Measurements from ENCODE around the gene EIF3I. TPM values are rescaled to one million over a fixed set of nuclear protein-coding genes. Genes with fewer than 3 reads are reported as not detected.

EIF3I gene
- total RNA-seq, 1 donor from 2014 or later: 131 TPM

DNA sequence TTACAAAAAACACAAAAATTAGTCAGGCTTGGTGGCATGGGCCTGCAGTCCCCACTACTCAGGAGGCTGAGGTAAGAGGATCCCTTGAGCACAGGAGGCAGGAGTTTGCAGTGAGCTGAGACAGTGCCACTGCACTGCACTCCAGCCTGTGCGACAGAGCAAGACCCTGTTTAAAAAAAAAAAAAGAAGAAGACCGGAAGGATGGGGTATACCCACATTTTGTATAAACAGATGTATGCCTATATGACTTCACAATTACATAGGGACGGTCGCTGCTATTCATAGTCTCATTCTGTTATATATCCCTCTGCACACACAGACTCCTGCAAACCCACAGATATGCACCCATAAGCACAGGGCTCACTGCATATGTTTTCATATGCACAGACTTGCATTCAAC is 41.5 kb downstream of the EIF3I start:
- Mint-ChIP-seq H3K4me3 (ENCODE audit: unreplicated experiment) (no peak overlapping the region), H3K27me3 (ENCODE audit: low read depth) (no peaks in the 10 kb centered on the region), H3K4me1 (ENCODE audit: low read depth) (peaks cover 12% of the 10 kb centered on the region), H3K27ac (ENCODE audit: unreplicated experiment) (no peak overlapping the region), H3K36me3 (ENCODE audit: low read depth) (no peaks in the 10 kb centered on the region), H3K9me3 (ENCODE audit: low read depth) (no peaks in the 10 kb centered on the region)
- no peak for DNase-seq (ENCODE audit: low spot score)
- TF ChIP-seq, protein P1, sequence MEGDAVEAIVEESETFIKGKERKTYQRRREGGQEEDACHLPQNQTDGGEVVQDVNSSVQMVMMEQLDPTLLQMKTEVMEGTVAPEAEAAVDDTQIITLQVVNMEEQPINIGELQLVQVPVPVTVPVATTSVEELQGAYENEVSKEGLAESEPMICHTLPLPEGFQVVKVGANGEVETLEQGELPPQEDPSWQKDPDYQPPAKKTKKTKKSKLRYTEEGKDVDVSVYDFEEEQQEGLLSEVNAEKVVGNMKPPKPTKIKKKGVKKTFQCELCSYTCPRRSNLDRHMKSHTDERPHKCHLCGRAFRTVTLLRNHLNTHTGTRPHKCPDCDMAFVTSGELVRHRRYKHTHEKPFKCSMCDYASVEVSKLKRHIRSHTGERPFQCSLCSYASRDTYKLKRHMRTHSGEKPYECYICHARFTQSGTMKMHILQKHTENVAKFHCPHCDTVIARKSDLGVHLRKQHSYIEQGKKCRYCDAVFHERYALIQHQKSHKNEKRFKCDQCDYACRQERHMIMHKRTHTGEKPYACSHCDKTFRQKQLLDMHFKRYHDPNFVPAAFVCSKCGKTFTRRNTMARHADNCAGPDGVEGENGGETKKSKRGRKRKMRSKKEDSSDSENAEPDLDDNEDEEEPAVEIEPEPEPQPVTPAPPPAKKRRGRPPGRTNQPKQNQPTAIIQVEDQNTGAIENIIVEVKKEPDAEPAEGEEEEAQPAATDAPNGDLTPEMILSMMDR (IDR thresholded peaks at IDR 0.05): no peak

DNA sequence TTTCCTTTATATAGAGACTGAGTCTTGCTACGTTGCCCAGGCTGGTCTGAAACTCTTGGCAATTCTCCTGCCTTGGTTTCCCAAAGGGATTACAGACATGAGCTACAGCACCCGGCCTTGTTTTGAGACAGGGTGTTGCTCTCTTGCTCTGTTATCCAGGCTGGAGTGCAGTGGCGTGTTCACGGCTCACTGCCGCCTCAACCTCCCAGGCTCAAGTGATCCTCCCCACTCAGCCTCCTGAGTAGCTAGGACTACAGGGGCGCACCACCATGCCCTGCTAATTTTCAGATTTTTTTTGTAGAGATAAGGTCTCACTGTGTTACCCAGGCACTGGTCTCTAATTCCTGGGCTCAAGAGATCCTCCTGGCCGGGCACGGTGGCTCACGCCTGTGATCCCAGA is 43.6 kb downstream of the EIF3I start:
- no peak for DNase-seq (ENCODE audit: low spot score)
- TF ChIP-seq, protein P1 (IDR thresholded peaks at IDR 0.05): no peak
- no peaks in the 10 kb centered on the region for H3K27me3 Mint-ChIP-seq (ENCODE audit: low read depth)
- H3K4me3 Mint-ChIP-seq (ENCODE audit: unreplicated experiment): no peak overlapping the region
- H3K36me3 Mint-ChIP-seq (ENCODE audit: low read depth): no peaks in the 10 kb centered on the region
- no peak overlapping the region for H3K27ac Mint-ChIP-seq (ENCODE audit: unreplicated experiment)
- peaks cover 12% of the 10 kb centered on the region for H3K4me1 Mint-ChIP-seq (ENCODE audit: low read depth)
- H3K9me3 Mint-ChIP-seq (ENCODE audit: low read depth): no peaks in the 10 kb centered on the region

DNA sequence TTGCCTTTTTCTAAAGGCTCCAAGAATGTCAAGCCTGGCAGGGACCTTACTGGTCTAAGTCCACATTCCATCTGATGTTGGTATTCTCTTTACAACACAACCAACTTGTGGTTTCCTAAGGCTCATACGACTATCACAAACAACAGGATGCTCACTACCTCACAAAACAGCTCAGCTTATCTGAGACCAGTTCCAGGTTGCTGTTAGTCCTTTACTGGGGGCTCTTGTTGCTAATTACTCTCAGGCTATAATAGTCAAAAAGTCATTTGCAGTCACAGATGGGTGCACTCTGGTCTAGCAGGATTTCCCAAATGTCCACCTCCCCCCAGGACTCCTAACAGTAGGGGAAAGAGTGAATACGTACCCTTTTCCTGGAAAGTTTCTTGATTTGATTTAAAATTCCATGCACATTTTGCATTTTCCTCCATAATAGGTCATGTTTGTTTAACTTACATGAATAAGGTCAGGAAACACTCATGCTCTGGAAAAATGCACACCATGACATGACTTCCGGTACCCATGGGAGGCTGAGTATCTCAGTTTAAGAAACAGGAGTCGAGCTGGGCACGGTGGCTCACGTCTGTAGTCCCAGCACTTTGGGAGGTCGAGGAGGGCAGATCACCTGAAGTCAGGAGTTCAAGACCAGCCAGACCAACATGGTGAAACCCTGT is 44.8 kb downstream of the EIF3I start:
- no peak for DNase-seq (ENCODE audit: low spot score)
- Mint-ChIP-seq H3K4me3 (ENCODE audit: unreplicated experiment) (no peak overlapping the region), H3K27ac (ENCODE audit: unreplicated experiment) (peak overlapping the region; percentile 92), H3K4me1 (ENCODE audit: low read depth) (peaks cover 12% of the 10 kb centered on the region), H3K27me3 (ENCODE audit: low read depth) (peaks cover 2% of the 10 kb centered on the region), H3K9me3 (ENCODE audit: low read depth) (no peaks in the 10 kb centered on the region), H3K36me3 (ENCODE audit: low read depth) (no peaks in the 10 kb centered on the region)
- TF ChIP-seq, protein P1 (IDR thresholded peaks at IDR 0.05): no peak

DNA sequence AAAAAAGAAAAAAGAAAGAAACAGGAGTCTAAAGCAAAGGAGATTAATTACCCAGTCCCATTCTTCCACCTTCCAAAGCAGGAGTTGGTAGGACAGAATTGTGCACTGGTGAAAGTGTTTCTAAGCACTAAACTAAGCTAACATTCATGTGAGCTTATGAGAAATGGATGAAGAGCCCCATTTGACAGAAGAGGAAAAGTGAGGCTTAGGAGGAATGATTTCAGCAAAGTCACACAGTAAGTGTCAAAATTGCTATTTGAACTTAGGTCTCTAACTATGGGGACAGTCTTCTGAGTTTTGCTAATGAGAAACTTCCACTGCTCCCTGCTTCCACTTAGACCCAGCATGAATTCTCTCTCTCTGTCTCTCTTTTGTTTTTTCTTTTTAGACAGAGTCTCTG is 47.5 kb downstream of the EIF3I start:
- no peaks in the 10 kb centered on the region for H3K9me3 Mint-ChIP-seq (ENCODE audit: low read depth)
- H3K27me3 Mint-ChIP-seq (ENCODE audit: low read depth): peaks cover 7% of the 10 kb centered on the region
- H3K4me1 Mint-ChIP-seq (ENCODE audit: low read depth): peaks cover 14% of the 10 kb centered on the region
- no peaks in the 10 kb centered on the region for H3K36me3 Mint-ChIP-seq (ENCODE audit: low read depth)
- H3K4me3 Mint-ChIP-seq (ENCODE audit: unreplicated experiment): no peak overlapping the region
- no peak for DNase-seq (ENCODE audit: low spot score)
- no peak overlapping the region for H3K27ac Mint-ChIP-seq (ENCODE audit: unreplicated experiment)
- TF ChIP-seq, protein P1 (IDR thresholded peaks at IDR 0.05): no peak

DNA sequence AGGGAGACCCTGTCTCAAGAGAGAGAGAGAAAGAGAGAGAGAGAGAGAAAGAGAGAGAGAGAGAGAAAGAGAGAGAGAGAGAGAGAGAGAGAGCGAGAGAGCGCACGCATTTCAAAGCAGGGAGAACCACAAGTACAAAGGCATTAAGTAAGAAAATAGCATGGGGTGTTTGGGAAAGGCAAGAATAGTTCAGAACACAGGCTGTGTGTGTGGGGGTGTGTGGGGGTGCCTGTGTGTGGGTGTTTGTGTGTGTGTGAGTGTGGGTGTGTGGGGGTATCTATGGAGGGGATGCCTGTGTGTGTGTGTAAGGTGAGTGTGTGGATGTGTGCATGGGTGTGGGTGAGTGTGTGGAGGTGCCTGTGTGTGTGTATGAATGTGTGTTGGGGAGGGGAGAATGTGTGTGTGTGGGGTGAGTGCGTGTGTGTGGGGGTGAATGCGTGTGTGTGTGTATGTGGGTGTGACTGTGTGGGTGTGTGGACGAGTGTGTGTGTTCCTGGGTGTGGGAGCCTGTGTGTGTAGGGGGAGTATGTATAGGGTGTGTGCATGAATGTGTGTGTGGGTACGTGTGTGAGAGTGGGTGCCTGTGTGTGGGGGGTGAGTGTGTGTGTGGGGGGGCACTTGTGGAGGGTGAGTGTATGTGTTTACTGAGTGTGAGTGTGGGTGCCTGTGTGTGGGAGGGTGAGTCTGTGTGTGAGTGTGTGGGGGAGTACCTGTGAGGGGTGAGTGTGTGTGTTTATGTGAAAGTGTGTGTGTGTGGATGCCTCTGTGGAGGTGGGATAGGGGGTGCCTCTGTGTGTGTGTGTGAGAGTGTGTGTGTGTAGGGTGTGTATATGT is 50.6 kb downstream of the EIF3I start:
- TF ChIP-seq, protein P1 (IDR thresholded peaks at IDR 0.05): no peak
- no peaks in the 10 kb centered on the region for H3K9me3 Mint-ChIP-seq (ENCODE audit: low read depth)
- H3K36me3 Mint-ChIP-seq (ENCODE audit: low read depth): no peaks in the 10 kb centered on the region
- H3K4me3 Mint-ChIP-seq (ENCODE audit: unreplicated experiment): no peak overlapping the region
- no peak for DNase-seq (ENCODE audit: low spot score)
- peaks cover 5% of the 10 kb centered on the region for H3K4me1 Mint-ChIP-seq (ENCODE audit: low read depth)
- H3K27me3 Mint-ChIP-seq (ENCODE audit: low read depth): peaks cover 12% of the 10 kb centered on the region
- no peak overlapping the region for H3K27ac Mint-ChIP-seq (ENCODE audit: unreplicated experiment)
